BLaER1 treated with 17β-estradiol and CSF1 and Interleukin-3, amounts not matched to agents 10 nM and 100 nM (cell line): ENCODE data around the gene MYL2.
"Not testable (repeated sequence)": the region's sequence is repeated elsewhere in the genome, so short reads cannot be mapped to it uniquely, and the experiment has no call there.

ENCODE experiments used
- H3K27ac ChIP-seq, 11 experiments: shearing (Covaris generic); formaldehyde crosslinking; 2 replicates each; pipeline ENCODE4 v1.8.1; 2022
- H3K27me3 ChIP-seq, 11 experiments: shearing (Covaris generic); formaldehyde crosslinking; 2 replicates each; pipeline ENCODE4 v1.8.1; 2022
- H3K36me3 ChIP-seq, 11 experiments: shearing (Covaris generic); formaldehyde crosslinking; 2 replicates each; pipeline ENCODE4 v1.8.1; 2022
- H3K4me1 ChIP-seq, 10 experiments: shearing (Covaris generic); formaldehyde crosslinking; 2 replicates each; pipeline ENCODE4 v1.8.1; 2022
- H3K4me2 ChIP-seq, 11 experiments: shearing (Covaris generic); formaldehyde crosslinking; 2 replicates each; pipeline ENCODE4 v1.8.1; 2022
- H3K4me3 ChIP-seq, 10 experiments: shearing (Covaris generic); formaldehyde crosslinking; 2 replicates each; pipeline ENCODE4 v1.8.1; 2022
- H3K9ac ChIP-seq, 11 experiments: shearing (Covaris generic); formaldehyde crosslinking; 2 replicates each; pipeline ENCODE4 v1.8.1; 2022
- H3K9me3 ChIP-seq, 11 experiments: shearing (Covaris generic); formaldehyde crosslinking; replicated peaks in 1 of 11; 2 replicates each; pipeline ENCODE4 v1.8.1; 2022
- H4K20me1 ChIP-seq, 11 experiments: shearing (Covaris generic); formaldehyde crosslinking; 2 replicates each; pipeline ENCODE4 v1.8.1; 2022
- Cebpa-rat ChIP-seq, 11 experiments: shearing (Covaris generic); IDR thresholded peaks; 2 replicates each; pipeline ENCODE4 v1.8.1; 2022

Gene MYL2, protein sequence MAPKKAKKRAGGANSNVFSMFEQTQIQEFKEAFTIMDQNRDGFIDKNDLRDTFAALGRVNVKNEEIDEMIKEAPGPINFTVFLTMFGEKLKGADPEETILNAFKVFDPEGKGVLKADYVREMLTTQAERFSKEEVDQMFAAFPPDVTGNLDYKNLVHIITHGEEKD

DNA sequence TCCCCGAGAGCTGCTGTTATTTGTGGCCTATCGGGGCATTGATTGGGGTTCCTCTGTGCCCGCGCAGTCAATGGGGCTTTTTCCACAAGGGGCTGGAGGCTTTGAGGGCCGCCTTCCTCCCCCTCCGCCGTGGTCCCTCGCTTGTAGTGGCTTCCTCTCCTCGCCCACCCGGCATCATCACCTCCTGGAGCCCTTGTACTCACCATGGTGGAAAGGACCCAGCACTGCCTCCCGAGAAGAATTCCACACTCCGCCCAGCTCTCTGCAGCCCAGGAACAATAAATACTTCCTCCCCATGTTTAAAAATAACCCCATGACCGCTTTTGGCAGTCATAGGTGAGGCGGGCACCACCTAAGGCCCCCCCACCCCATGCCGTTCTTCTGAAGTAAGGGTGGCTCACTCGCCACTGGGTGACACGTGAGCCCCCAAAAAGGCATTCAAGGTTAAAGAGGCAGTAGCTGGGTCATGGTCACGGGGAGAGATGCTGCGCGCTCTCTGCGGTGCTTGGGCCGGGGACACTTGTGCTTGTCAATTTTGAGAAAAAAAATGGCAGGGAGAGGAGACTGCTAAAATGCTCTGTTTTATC is at the start of gene MYL2:
MYL2 (minus strand) TSS at position 256 of the 587 bp plus-strand sequence; CDS start at position 206, 50 bp downstream.
- Histone ChIP-seq H3K9ac (no peak within 1 kb of the TSS), H3K36me3 (no peaks in the 10 kb centered on the region), H3K9me3 (0 out of 22 replicates have a peak, but pooled peaks cover 0 to 4% (median 0%) of the 10 kb centered on the region in 11 experiments), H3K4me3 (no peak within 1 kb of the TSS), H4K20me1 (no peaks in the 10 kb centered on the region), H3K27ac (no peak within 1 kb of the TSS), H3K4me1 (peaks cover 0 to 29% (median 10%) of the 10 kb centered on the region in 10 experiments; a peak in 13 of 20 replicates), H3K27me3 (no peaks in the 10 kb centered on the region), H3K4me2 (no peak within 1 kb of the TSS)
- no peak for TF ChIP-seq Cebpa-rat (IDR thresholded peaks at IDR 0.05)

DNA sequence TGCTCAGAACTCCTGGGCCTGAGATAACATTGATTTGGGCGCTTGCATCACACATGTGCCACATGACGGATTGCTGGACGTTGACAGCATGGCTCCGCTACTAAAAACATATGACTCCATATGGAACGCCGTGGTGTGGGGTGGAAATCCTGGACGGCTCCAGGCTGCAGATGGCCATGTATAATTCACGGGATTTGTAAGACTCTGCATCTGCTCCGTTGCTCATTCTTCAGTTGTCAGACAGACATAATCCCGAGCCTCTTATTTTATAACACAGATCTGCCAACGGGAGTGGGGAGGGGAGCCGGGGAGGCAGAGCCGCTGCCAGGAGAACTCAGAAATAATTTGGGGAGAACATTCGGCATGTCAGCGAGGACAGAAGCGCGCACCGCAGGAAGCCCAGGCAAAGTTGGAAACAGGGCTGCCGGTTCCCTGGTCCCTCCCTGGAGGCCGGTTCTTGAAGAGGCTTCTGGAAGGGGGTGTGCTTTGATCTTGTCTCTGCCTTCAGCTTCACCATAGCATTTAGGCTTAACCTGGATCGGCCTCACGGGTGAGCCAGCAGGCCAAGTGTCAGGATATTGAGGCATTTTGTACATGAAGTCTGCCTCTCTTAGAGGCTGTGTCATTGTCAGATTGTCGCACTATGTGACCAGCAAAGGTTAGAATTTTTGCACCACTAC is 45.8 kb upstream of the MYL2 start:
- Histone ChIP-seq H3K9me3 (peaks cover 3 to 20% (median 9%) of the 10 kb centered on the region in 11 experiments; a peak in 16 of 22 replicates), H3K4me3 (no peak overlapping the region), H3K36me3 (no peaks in the 10 kb centered on the region), H3K27me3 (no peaks in the 10 kb centered on the region), H3K9ac (no peak overlapping the region), H3K4me2 (no peak overlapping the region), H3K4me1 (no peaks in the 10 kb centered on the region), H4K20me1 (no peaks in the 10 kb centered on the region), H3K27ac (no peak overlapping the region)
- no peak for TF ChIP-seq Cebpa-rat (IDR thresholded peaks at IDR 0.05)

DNA sequence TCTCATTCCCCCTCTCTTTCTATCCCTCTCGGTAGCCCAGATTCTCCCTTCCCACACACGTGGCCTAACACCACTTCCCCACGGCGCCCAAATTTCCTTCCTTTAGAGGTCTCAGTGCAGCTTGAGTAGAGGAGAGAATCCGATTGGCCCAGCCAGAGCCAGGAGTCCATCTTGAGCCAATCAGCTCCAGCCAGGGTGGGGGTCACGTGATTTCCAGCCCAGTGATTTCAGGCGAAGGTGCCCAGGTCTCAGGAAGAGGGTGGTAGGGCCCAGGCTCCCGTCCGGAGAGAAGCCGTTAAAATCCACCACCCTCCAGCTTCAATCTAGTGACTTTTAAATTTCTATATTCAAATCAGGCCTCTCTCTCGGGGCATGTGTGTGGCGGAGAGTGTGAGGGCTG is 45.2 kb upstream of the MYL2 start:
- no peaks in the 10 kb centered on the region for H4K20me1 ChIP-seq
- H3K4me2 ChIP-seq, result no peak overlapping the region
- TF ChIP-seq Cebpa-rat (IDR thresholded peaks at IDR 0.05), result no peak
- H3K27ac ChIP-seq, result no peak overlapping the region
- no peaks in the 10 kb centered on the region for H3K27me3 ChIP-seq
- H3K9me3 ChIP-seq, result peaks cover 0 to 19% (median 4%) of the 10 kb centered on the region in 11 experiments; a peak in 7 of 22 replicates
- no peak overlapping the region for H3K4me3 ChIP-seq
- no peak overlapping the region for H3K9ac ChIP-seq
- H3K4me1 ChIP-seq, result no peaks in the 10 kb centered on the region
- H3K36me3 ChIP-seq, result no peaks in the 10 kb centered on the region

DNA sequence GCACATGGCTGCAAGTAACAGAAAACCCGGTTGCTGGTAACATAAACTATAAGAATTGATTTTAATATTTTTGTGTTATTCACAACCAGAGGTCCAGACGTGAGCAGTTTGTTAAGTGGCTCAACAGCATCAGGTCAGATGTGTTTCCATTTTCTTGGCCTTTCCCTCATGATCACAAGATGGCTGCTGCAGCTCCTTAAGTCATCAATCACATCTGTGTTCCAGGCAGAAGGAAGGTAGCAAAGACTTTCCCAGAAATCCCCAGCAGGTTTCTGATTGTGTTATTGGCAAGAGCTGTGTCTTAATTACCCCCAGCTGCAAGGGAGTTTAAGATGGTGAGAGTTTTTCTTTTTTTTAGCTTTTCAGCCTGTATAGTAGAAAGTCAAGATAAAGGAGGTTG is 40.4 kb upstream of the MYL2 start:
- H3K4me1 ChIP-seq, result no peaks in the 10 kb centered on the region
- no peak overlapping the region for H3K27ac ChIP-seq
- no peak for TF ChIP-seq Cebpa-rat (IDR thresholded peaks at IDR 0.05)
- H3K9me3 ChIP-seq, result peaks cover 0 to 14% (median 6%) of the 10 kb centered on the region in 11 experiments; a peak in 6 of 22 replicates
- no peaks in the 10 kb centered on the region for H3K36me3 ChIP-seq
- no peak overlapping the region for H3K4me3 ChIP-seq
- H3K9ac ChIP-seq, result no peak overlapping the region
- H3K4me2 ChIP-seq, result no peak overlapping the region
- H3K27me3 ChIP-seq, result no peaks in the 10 kb centered on the region
- H4K20me1 ChIP-seq, result no peaks in the 10 kb centered on the region

DNA sequence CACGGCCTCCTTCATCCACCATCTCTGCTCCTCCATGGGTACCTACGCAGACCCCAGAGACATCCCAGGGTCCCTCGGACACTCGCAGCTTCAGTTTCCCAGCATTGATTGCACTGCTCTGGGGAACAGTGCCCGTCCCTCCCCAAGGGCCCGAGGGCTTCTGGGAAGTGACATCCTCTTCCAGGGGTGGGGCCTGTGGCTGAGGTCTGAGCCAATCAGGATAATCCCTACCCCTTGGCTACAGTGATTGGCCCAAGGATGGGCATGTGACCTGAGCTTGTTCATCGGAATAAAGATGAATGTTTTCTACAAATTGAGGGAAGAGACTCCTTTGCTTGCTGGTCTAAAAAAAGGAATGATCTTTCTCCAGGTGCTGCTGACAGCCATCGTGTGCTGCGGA is 37.3 kb upstream of the MYL2 start:
- Histone ChIP-seq H3K4me3 (no peak overlapping the region), H3K9ac (no peak overlapping the region), H3K27me3 (no peaks in the 10 kb centered on the region), H3K4me1 (no peaks in the 10 kb centered on the region), H3K4me2 (no peak overlapping the region), H4K20me1 (no peaks in the 10 kb centered on the region), H3K9me3 (peaks cover 0 to 16% (median 6%) of the 10 kb centered on the region in 11 experiments; a peak in 9 of 22 replicates), H3K27ac (no peak overlapping the region), H3K36me3 (no peaks in the 10 kb centered on the region)
- TF ChIP-seq Cebpa-rat (IDR thresholded peaks at IDR 0.05), result no peak

DNA sequence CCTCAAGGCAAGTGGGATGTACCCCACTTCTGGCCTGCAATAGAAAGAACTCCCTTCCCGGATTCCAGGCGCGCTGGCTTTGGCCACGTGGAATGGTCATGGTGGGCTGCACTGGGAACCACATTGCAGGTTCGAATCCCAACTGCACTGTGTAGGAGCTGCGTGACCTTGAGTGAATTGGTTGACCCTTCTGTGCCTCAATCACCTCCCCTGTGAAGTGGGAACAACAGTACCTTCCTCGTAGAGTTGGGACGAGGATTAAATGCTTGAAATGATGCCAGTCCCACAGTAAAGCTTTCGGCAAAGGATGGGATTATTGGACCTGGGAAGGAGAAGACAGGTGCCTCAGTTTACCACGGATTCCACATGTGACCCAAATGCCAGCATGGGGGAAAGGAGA is 36.8 kb upstream of the MYL2 start:
- H3K4me2 ChIP-seq, result no peak overlapping the region
- H3K27me3 ChIP-seq, result no peaks in the 10 kb centered on the region
- H3K36me3 ChIP-seq, result no peaks in the 10 kb centered on the region
- no peaks in the 10 kb centered on the region for H4K20me1 ChIP-seq
- H3K9me3 ChIP-seq, result peaks cover 0 to 17% (median 6%) of the 10 kb centered on the region in 11 experiments; a peak in 9 of 22 replicates
- H3K9ac ChIP-seq, result no peak overlapping the region
- no peak overlapping the region for H3K27ac ChIP-seq
- H3K4me1 ChIP-seq, result no peaks in the 10 kb centered on the region
- TF ChIP-seq Cebpa-rat (IDR thresholded peaks at IDR 0.05), result no peak
- H3K4me3 ChIP-seq, result no peak overlapping the region

DNA sequence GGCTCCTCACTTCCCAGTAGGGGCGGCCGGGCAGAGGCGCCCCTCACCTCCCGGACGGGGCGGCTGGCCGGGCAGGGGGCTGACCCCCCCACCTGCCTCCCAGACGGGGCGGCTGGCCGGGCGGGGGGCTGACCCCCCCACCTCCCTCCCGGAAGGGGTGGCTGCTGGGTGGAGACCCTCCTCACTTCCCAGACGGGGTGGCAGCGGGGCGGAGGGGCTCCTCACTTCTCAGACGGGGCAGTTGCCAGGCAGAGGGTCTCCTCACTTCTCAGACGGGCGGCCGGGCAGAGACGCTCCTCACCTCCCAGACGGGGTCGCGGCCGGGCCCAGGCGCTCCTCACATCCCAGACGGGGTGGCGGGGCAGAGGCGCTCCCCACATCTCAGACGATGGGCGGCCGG is 30.5 kb upstream of the MYL2 start:
- not testable (repeated sequence) for H3K27ac ChIP-seq, H3K27me3 ChIP-seq, H3K4me2 ChIP-seq, H3K36me3 ChIP-seq, H3K4me3 ChIP-seq, H3K9ac ChIP-seq, H4K20me1 ChIP-seq, H3K4me1 ChIP-seq
- peaks cover 29 to 45% (median 39%) of the 10 kb centered on the region in 11 experiments for H3K9me3 ChIP-seq

- H3K27me3 ChIP-seq, H3K4me1 ChIP-seq: not testable (repeated sequence)
Measured at GRCh38 chr12:110950466-110950865, 30.1 kb upstream of the MYL2 start.

GRCh38 chr12:110948041-110948440 is 27.7 kb upstream of the MYL2 start:
- H3K4me1 ChIP-seq, result no peaks in the 10 kb centered on the region
- no peak overlapping the region for H3K4me3 ChIP-seq
- peaks cover 38 to 53% (median 46%) of the 10 kb centered on the region in 11 experiments for H3K9me3 ChIP-seq
- no peaks in the 10 kb centered on the region for H4K20me1 ChIP-seq
- no peak overlapping the region for H3K9ac ChIP-seq
- no peaks in the 10 kb centered on the region for H3K27me3 ChIP-seq
- no peak for TF ChIP-seq Cebpa-rat (IDR thresholded peaks at IDR 0.05)
- H3K4me2 ChIP-seq, result no peak overlapping the region
- H3K27ac ChIP-seq, result no peak overlapping the region
- peaks cover 0 to 5% (median 0%) of the 10 kb centered on the region in 11 experiments; a peak in 1 of 22 replicates for H3K36me3 ChIP-seq

More at GRCh38 chr12:110950466-110950865, 30.1 kb upstream of the MYL2 start:
- peaks cover 33 to 49% (median 43%) of the 10 kb centered on the region in 11 experiments for H3K9me3 ChIP-seq
- H3K9ac ChIP-seq, H3K36me3 ChIP-seq, H3K4me3 ChIP-seq, H3K4me2 ChIP-seq, H4K20me1 ChIP-seq, H3K27ac ChIP-seq: not testable (repeated sequence)
